HEK293 (cell line): Measurements from ENCODE around the gene ZNF747.

Source experiments
- EGR2 ChIP-seq: fragments of 450-650 bp; formaldehyde crosslinking; IDR thresholded peaks from 2 replicates; pipeline ENCODE4 v1.5.1; 2016; ENCODE audit warnings: low read depth, missing biosample characterization, missing genetic modification characterization
- OSR2 ChIP-seq: fragments of 450-650 bp; formaldehyde crosslinking; IDR thresholded peaks from 2 replicates; pipeline ENCODE4 v1.5.1; 2016; ENCODE audit warnings: missing biosample characterization, missing genetic modification characterization
- TRIM28 ChIP-seq: IDR thresholded peaks from 2 replicates; pipeline ENCODE4 v1.6.1; 2011; ENCODE audit warnings: low read length, control low read depth, borderline replicate concordance
- ZBTB21 ChIP-seq: fragments of 450-650 bp; formaldehyde crosslinking; IDR thresholded peaks from 2 replicates; pipeline ENCODE4 v1.5.1; 2017; ENCODE audit warnings: missing biosample characterization, missing genetic modification characterization
- ZNF138 ChIP-seq: fragments of 450-650 bp; formaldehyde crosslinking; IDR thresholded peaks from 2 replicates; pipeline ENCODE4 v1.5.1; 2016; ENCODE audit warnings: missing biosample characterization, missing genetic modification characterization, borderline replicate concordance
- ZNF140 ChIP-seq: fragments of 450-650 bp; formaldehyde crosslinking; IDR thresholded peaks from 2 replicates; pipeline ENCODE4 v1.5.1; 2016; ENCODE audit warnings: missing biosample characterization, missing genetic modification characterization
- ZNF148 ChIP-seq: fragments of 450-650 bp; formaldehyde crosslinking; IDR thresholded peaks from 2 replicates; pipeline ENCODE4 v1.5.0; 2017; ENCODE audit warnings: missing biosample characterization, missing genetic modification characterization, borderline replicate concordance
- ZNF202 ChIP-seq: fragments of 450-650 bp; formaldehyde crosslinking; IDR thresholded peaks from 2 replicates; pipeline ENCODE4 v1.5.1; 2016; ENCODE audit warnings: missing biosample characterization, missing genetic modification characterization, borderline replicate concordance
- ZNF311 ChIP-seq: fragments of 450-650 bp; formaldehyde crosslinking; IDR thresholded peaks from 2 replicates; pipeline ENCODE4 v1.5.1; 2017; ENCODE audit warnings: missing biosample characterization, missing genetic modification characterization, borderline replicate concordance
- ZNF362 ChIP-seq: fragments of 450-650 bp; formaldehyde crosslinking; IDR thresholded peaks from 2 replicates; pipeline ENCODE4 v1.5.1; 2016; ENCODE audit warnings: missing biosample characterization, missing genetic modification characterization
- ZNF768 ChIP-seq: fragments of 450-650 bp; formaldehyde crosslinking; IDR thresholded peaks from 2 replicates; pipeline ENCODE4 v1.5.1; 2018; ENCODE audit warnings: missing biosample characterization, mild to moderate bottlenecking, missing genetic modification characterization
- TF ChIP-seq, protein P1 (sequence below): fragments of 450-650 bp; formaldehyde crosslinking; IDR thresholded peaks from 2 replicates; pipeline ENCODE4 v1.5.1; 2016; ENCODE audit warnings: missing biosample characterization, missing genetic modification characterization
- TF ChIP-seq, protein P2 (sequence below): fragments of 450-650 bp; IDR thresholded peaks from 2 replicates; pipeline ENCODE4 v1.5.1; 2018; ENCODE audit warnings: missing biosample characterization, mild to moderate bottlenecking, missing genetic modification characterization

DNA sequence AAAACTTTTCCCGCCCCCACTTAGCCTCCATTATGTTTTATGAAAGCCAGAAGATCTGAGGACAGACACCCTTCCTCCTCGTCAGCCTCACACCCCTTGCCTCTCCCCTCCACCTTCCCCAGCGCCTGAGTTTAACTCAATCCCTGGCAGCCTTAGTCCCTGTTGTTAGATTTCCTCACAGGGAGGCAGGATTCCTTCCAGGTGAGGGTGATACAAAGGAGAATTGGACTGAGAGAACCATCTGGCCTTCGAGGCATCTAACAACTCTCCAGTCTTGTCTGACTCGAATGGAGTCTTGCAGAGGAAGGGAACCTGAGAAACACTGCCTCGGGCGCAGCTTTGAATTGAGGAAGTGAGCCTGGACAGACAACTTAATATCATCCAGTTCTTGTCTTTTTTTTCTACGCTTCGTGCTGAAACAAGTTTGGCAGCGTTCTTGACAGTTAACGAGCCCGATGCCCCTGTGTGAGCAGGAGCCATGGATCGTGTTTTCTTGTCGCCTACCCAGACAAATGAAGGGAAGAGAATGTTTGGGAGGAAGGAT is 7.0 kb downstream of the ZNF747 start:
- TF ChIP-seq ZBTB21 (tag by site-specific recombination) = no peak
- TF ChIP-seq ZNF768 (tag by site-specific recombination) = no peak
- no peak for TF ChIP-seq ZNF202 (tag by site-specific recombination)
- no peak for TF ChIP-seq ZNF311 (tag by site-specific recombination)
- TF ChIP-seq, protein P1, sequence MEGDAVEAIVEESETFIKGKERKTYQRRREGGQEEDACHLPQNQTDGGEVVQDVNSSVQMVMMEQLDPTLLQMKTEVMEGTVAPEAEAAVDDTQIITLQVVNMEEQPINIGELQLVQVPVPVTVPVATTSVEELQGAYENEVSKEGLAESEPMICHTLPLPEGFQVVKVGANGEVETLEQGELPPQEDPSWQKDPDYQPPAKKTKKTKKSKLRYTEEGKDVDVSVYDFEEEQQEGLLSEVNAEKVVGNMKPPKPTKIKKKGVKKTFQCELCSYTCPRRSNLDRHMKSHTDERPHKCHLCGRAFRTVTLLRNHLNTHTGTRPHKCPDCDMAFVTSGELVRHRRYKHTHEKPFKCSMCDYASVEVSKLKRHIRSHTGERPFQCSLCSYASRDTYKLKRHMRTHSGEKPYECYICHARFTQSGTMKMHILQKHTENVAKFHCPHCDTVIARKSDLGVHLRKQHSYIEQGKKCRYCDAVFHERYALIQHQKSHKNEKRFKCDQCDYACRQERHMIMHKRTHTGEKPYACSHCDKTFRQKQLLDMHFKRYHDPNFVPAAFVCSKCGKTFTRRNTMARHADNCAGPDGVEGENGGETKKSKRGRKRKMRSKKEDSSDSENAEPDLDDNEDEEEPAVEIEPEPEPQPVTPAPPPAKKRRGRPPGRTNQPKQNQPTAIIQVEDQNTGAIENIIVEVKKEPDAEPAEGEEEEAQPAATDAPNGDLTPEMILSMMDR (tag by site-specific recombination) = no peak
- no peak for TF ChIP-seq EGR2 (tag by site-specific recombination)
- TF ChIP-seq TRIM28 = no peak
- no peak for TF ChIP-seq ZNF362
- no peak for TF ChIP-seq ZNF138
- TF ChIP-seq ZNF148 (tag by site-specific recombination) = no peak
- no peak for TF ChIP-seq OSR2 (tag by site-specific recombination)
- no peak for TF ChIP-seq ZNF140
- TF ChIP-seq, protein P2, sequence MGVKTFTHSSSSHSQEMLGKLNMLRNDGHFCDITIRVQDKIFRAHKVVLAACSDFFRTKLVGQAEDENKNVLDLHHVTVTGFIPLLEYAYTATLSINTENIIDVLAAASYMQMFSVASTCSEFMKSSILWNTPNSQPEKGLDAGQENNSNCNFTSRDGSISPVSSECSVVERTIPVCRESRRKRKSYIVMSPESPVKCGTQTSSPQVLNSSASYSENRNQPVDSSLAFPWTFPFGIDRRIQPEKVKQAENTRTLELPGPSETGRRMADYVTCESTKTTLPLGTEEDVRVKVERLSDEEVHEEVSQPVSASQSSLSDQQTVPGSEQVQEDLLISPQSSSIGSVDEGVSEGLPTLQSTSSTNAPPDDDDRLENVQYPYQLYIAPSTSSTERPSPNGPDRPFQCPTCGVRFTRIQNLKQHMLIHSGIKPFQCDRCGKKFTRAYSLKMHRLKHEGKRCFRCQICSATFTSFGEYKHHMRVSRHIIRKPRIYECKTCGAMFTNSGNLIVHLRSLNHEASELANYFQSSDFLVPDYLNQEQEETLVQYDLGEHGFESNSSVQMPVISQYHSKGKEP = no peak
